ENCODE data around the gene RAB25.

RAB25 gene

DNA sequence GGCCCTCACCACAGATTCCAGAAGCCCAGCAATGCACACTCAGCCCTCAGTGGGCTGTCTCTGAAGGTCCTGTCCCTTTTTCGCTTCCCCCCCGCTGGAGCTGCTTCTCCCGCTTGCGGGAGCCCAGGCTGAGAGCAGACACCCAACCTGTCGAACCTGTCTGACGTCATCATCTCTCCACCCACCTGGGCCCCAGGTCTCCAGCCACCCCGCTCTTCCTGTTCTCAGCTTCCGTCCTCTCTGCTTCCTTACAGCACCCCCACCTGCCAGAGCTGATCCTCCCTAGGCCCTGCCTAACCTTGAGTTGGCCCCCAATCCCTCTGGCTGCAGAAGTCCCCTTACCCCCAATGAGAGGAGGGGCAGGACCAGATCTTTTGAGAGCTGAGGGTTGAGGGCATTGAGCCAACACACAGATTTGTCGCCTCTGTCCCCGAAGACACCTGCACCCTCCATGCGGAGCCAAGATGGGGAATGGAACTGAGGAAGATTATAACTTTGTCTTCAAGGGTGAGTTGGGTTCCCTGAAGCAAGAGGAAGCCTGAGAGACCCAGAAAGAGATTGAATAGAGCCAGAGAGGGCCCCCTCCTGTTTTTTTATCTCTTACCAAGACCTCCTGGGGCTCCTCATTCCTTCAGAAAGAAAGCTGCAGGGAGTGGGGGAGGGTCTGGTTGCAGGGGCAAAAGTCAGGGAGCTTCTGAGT lies at the start of gene RAB25:
TSS of gene RAB25 (plus strand) at position 224 of the 700 bp plus-strand sequence. CDS start at position 465, 241 bp downstream.
- Histone ChIP-seq H3K27me3 (ENCODE audit: control insufficient read depth in 1 of 2, insufficient read depth in 2 of 2, low read length in 2 of 2) (no peaks in the 10 kb centered on the region), H3K9me3 (ENCODE audit: low read length) (no peaks in the 10 kb centered on the region), H3K4me1 (ENCODE audit: insufficient read depth, low read length) (no peaks in the 10 kb centered on the region), H3K27ac (ENCODE audit: low read depth, low read length) (no peak within 1 kb of the TSS), H3K9ac (ENCODE audit: low read length) (no peak within 1 kb of the TSS), H3K4me3 (ENCODE audit: low read depth in 1 of 2, low read length in 2 of 2) (no peak within 1 kb of the TSS), H3K36me3 (ENCODE audit: insufficient read depth, low read length) (peaks cover 9% of the 10 kb centered on the region)

- no peak overlapping the region for H3K4me3 ChIP-seq (ENCODE audit: low read depth in 1 of 2, low read length in 2 of 2)
- H3K9ac ChIP-seq (ENCODE audit: low read length) = no peak overlapping the region
- H3K36me3 ChIP-seq (ENCODE audit: insufficient read depth, low read length) = peaks cover 67% of the 10 kb centered on the region
- H3K27me3 ChIP-seq (ENCODE audit: control insufficient read depth in 1 of 2, insufficient read depth in 2 of 2, low read length in 2 of 2) = no peaks in the 10 kb centered on the region
- H3K27ac ChIP-seq (ENCODE audit: low read depth, low read length) = no peak overlapping the region
- no peaks in the 10 kb centered on the region for H3K4me1 ChIP-seq (ENCODE audit: insufficient read depth, low read length)
- no peaks in the 10 kb centered on the region for H3K9me3 ChIP-seq (ENCODE audit: low read length)
Observed at GRCh38 chr1:156012051-156012817, 48.7 kb upstream of the RAB25 start.

DNA sequence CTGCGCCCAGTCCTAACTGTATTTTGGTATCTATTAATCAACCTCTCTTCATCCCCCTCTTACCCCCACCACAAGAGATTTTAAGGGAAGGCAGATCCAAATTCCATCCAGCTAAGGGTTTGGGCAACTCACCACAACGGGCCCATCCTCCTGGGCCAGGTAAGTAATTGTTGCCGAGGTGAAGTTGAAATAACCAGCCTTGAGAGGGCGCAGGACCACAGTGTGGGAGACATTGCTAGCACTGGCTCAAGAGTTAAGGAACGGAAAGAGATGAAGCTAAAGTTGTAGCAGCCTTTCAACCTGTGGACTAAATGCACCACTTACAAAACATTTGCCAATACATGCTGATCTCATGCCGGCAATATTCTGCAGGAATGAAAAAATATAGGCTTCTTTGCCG lies 46.1 kb upstream of the RAB25 start:
- no peaks in the 10 kb centered on the region for H3K9me3 ChIP-seq (ENCODE audit: low read length)
- H3K4me3 ChIP-seq (ENCODE audit: low read depth in 1 of 2, low read length in 2 of 2) = no peak overlapping the region
- H3K27me3 ChIP-seq (ENCODE audit: control insufficient read depth in 1 of 2, insufficient read depth in 2 of 2, low read length in 2 of 2) = no peaks in the 10 kb centered on the region
- H3K9ac ChIP-seq (ENCODE audit: low read length) = no peak overlapping the region
- peaks cover 55% of the 10 kb centered on the region for H3K36me3 ChIP-seq (ENCODE audit: insufficient read depth, low read length)
- H3K27ac ChIP-seq (ENCODE audit: low read depth, low read length) = no peak overlapping the region
- H3K4me1 ChIP-seq (ENCODE audit: insufficient read depth, low read length) = peaks cover 7% of the 10 kb centered on the region

DNA sequence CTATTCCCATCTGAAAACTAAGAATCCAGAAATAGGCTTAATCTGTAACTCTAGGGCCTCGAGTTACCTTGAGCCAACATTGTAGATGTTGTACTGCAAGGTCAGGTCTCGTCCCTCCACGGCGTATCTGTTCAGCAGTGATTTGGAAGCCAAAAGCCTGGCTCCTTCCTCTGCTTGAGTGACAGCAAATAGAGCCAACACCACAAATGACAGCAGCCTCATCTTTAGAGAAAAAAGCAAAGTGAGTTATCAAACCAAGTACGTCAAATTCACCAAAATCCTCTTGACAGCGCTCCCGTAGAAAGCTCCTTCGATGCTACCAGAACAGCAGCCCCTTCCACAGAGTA lies 41.0 kb upstream of the RAB25 start:
- peak overlapping the region; percentile 73 to 74 for H3K4me3 ChIP-seq (ENCODE audit: low read depth in 1 of 2, low read length in 2 of 2)
- no peaks in the 10 kb centered on the region for H3K27me3 ChIP-seq (ENCODE audit: control insufficient read depth in 1 of 2, insufficient read depth in 2 of 2, low read length in 2 of 2)
- peaks cover 9% of the 10 kb centered on the region for H3K36me3 ChIP-seq (ENCODE audit: insufficient read depth, low read length)
- H3K27ac ChIP-seq (ENCODE audit: low read depth, low read length) = peak overlapping the region; percentile 80
- no peaks in the 10 kb centered on the region for H3K9me3 ChIP-seq (ENCODE audit: low read length)
- peak overlapping the region; percentile 38 for H3K9ac ChIP-seq (ENCODE audit: low read length)
- H3K4me1 ChIP-seq (ENCODE audit: insufficient read depth, low read length) = peaks cover 10% of the 10 kb centered on the region

GRCh38 chr1:156020293-156021092 lies 40.5 kb upstream of the RAB25 start, which contains the start of gene SSR2:
Gene SSR2 (minus strand): TSS chr1:156020951. CDS start chr1:156020167, 784 bp downstream.
- peaks cover 10% of the 10 kb centered on the region for H3K4me1 ChIP-seq (ENCODE audit: insufficient read depth, low read length)
- H3K9ac ChIP-seq (ENCODE audit: low read length) = peak within 1 kb of the TSS; percentile 38
- peaks cover 8% of the 10 kb centered on the region for H3K36me3 ChIP-seq (ENCODE audit: insufficient read depth, low read length)
- peak within 1 kb of the TSS; percentile 73 to 74 for H3K4me3 ChIP-seq (ENCODE audit: low read depth in 1 of 2, low read length in 2 of 2)
- no peaks in the 10 kb centered on the region for H3K27me3 ChIP-seq (ENCODE audit: control insufficient read depth in 1 of 2, insufficient read depth in 2 of 2, low read length in 2 of 2)
- H3K9me3 ChIP-seq (ENCODE audit: low read length) = no peaks in the 10 kb centered on the region
- peak within 1 kb of the TSS; percentile 80 for H3K27ac ChIP-seq (ENCODE audit: low read depth, low read length)

DNA sequence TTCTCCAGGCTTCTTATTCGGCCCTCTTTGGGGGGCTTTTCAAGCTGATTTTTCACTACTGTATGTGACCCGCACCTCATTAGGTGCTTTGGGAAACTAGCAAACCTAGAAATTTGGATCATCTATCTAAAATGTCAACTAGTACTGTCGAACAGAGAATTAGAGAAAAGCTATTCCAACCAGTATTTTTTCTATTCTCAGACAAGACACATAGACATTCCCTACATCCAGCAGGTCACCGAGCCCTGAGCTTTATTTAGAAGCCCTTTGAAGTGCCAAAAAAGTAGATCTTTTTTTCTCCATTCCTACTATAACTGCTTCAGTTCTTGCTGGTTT lies 39.9 kb upstream of the RAB25 start:
- Histone ChIP-seq H3K4me3 (ENCODE audit: low read depth in 1 of 2, low read length in 2 of 2) (peak overlapping the region; percentile 73 to 74), H3K4me1 (ENCODE audit: insufficient read depth, low read length) (peaks cover 10% of the 10 kb centered on the region), H3K9me3 (ENCODE audit: low read length) (no peaks in the 10 kb centered on the region), H3K9ac (ENCODE audit: low read length) (no peak overlapping the region), H3K27ac (ENCODE audit: low read depth, low read length) (peak overlapping the region; percentile 80), H3K27me3 (ENCODE audit: control insufficient read depth in 1 of 2, insufficient read depth in 2 of 2, low read length in 2 of 2) (no peaks in the 10 kb centered on the region), H3K36me3 (ENCODE audit: insufficient read depth, low read length) (peaks cover 8% of the 10 kb centered on the region)

DNA sequence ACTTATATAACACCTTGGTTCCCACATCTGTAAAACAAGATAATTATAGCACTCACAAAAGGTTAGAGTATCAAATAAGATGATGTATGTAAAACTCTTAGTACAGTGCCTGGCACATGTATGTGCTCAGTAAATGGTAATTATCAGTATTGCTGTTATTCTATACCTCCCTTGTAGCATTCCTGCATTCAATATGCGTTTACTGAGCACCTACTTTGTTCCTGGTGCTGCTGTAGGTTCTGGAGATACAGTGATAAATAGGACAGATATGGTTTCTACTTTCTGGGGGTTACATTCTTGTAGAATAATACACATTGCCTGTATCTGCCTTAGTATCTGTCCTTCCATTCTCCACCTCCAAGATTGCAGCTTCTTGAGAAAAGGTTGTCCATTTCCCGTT lies 39.0 kb upstream of the RAB25 start:
- Histone ChIP-seq H3K27ac (ENCODE audit: low read depth, low read length) (no peak overlapping the region), H3K4me1 (ENCODE audit: insufficient read depth, low read length) (peaks cover 10% of the 10 kb centered on the region), H3K27me3 (ENCODE audit: control insufficient read depth in 1 of 2, insufficient read depth in 2 of 2, low read length in 2 of 2) (no peaks in the 10 kb centered on the region), H3K9me3 (ENCODE audit: low read length) (no peaks in the 10 kb centered on the region), H3K9ac (ENCODE audit: low read length) (no peak overlapping the region), H3K4me3 (ENCODE audit: low read depth in 1 of 2, low read length in 2 of 2) (no peak overlapping the region), H3K36me3 (ENCODE audit: insufficient read depth, low read length) (peaks cover 5% of the 10 kb centered on the region)

- H3K27me3 ChIP-seq (ENCODE audit: control insufficient read depth in 1 of 2, insufficient read depth in 2 of 2, low read length in 2 of 2) = no peaks in the 10 kb centered on the region
- no peak overlapping the region for H3K4me3 ChIP-seq (ENCODE audit: low read depth in 1 of 2, low read length in 2 of 2)
- no peaks in the 10 kb centered on the region for H3K36me3 ChIP-seq (ENCODE audit: insufficient read depth, low read length)
- no peak overlapping the region for H3K9ac ChIP-seq (ENCODE audit: low read length)
- H3K9me3 ChIP-seq (ENCODE audit: low read length) = no peaks in the 10 kb centered on the region
- H3K4me1 ChIP-seq (ENCODE audit: insufficient read depth, low read length) = peaks cover 4% of the 10 kb centered on the region
- no peak overlapping the region for H3K27ac ChIP-seq (ENCODE audit: low read depth, low read length)
Observed at GRCh38 chr1:156024801-156025200, 36.2 kb upstream of the RAB25 start.

DNA sequence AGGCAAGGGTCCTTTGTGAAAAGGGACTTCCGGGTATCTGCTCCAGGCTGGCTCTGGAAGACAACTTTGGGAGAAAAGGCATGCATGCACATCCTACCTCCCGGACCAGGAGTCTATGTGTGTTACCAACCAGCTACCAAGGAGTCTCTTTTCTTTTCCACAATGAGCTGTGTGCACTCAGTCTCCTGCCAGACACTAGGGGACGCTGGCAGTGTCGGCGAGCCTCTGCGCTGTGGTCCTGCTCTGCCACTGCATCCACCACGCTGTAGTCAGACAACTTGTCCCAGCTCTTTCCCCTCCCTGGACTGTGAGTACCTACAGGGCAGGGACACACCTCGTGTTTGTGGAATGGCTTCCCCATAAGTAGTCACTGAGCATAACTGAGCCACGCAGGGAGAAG lies 35.1 kb upstream of the RAB25 start:
- H3K36me3 ChIP-seq (ENCODE audit: insufficient read depth, low read length) = no peaks in the 10 kb centered on the region
- no peak overlapping the region for H3K9ac ChIP-seq (ENCODE audit: low read length)
- H3K27ac ChIP-seq (ENCODE audit: low read depth, low read length) = no peak overlapping the region
- no peaks in the 10 kb centered on the region for H3K9me3 ChIP-seq (ENCODE audit: low read length)
- no peak overlapping the region for H3K4me3 ChIP-seq (ENCODE audit: low read depth in 1 of 2, low read length in 2 of 2)
- H3K4me1 ChIP-seq (ENCODE audit: insufficient read depth, low read length) = no peaks in the 10 kb centered on the region
- H3K27me3 ChIP-seq (ENCODE audit: control insufficient read depth in 1 of 2, insufficient read depth in 2 of 2, low read length in 2 of 2) = no peaks in the 10 kb centered on the region

GRCh38 chr1:156026588-156026987 lies 34.4 kb upstream of the RAB25 start:
- no peak overlapping the region for H3K27ac ChIP-seq (ENCODE audit: low read depth, low read length)
- no peaks in the 10 kb centered on the region for H3K4me1 ChIP-seq (ENCODE audit: insufficient read depth, low read length)
- no peaks in the 10 kb centered on the region for H3K9me3 ChIP-seq (ENCODE audit: low read length)
- H3K9ac ChIP-seq (ENCODE audit: low read length) = no peak overlapping the region
- H3K27me3 ChIP-seq (ENCODE audit: control insufficient read depth in 1 of 2, insufficient read depth in 2 of 2, low read length in 2 of 2) = no peaks in the 10 kb centered on the region
- no peaks in the 10 kb centered on the region for H3K36me3 ChIP-seq (ENCODE audit: insufficient read depth, low read length)
- H3K4me3 ChIP-seq (ENCODE audit: low read depth in 1 of 2, low read length in 2 of 2) = no peak overlapping the region

- no peaks in the 10 kb centered on the region for H3K27me3 ChIP-seq (ENCODE audit: control insufficient read depth in 1 of 2, insufficient read depth in 2 of 2, low read length in 2 of 2)
- H3K9ac ChIP-seq (ENCODE audit: low read length) = no peak overlapping the region
- no peak overlapping the region for H3K4me3 ChIP-seq (ENCODE audit: low read depth in 1 of 2, low read length in 2 of 2)
Observed at GRCh38 chr1:156033011-156033410, 27.9 kb upstream of the RAB25 start.

More at GRCh38 chr1:156033011-156033410, 27.9 kb upstream of the RAB25 start:
- no peaks in the 10 kb centered on the region for H3K4me1 ChIP-seq (ENCODE audit: insufficient read depth, low read length)
- H3K27ac ChIP-seq (ENCODE audit: low read depth, low read length) = no peak overlapping the region
- H3K9me3 ChIP-seq (ENCODE audit: low read length) = no peaks in the 10 kb centered on the region
- peaks cover 6% of the 10 kb centered on the region for H3K36me3 ChIP-seq (ENCODE audit: insufficient read depth, low read length)
